ENCODE results near the gene LST1.

LST1 gene

DNA sequence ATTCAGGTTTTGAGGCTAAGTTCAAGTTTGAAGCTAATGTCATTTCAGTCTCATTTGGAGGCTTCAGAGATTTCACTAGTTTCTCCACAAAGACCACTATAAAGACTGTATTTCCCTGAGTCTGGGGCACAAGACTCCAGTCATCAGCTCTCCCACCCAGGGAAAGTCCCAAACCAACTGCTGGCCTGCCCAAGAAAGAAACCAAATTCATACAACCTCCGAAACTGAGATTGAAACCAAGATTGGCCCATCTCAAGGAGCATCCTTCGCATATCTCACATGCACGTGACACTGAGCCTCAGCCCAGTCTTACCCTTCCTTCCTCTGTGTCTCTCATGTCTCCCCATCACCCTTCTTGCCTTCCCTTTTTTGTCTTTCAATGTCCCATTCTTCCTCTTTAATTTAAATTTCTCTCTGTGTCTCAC is 17.5 kb upstream of the LST1 start:
- TF ChIP-seq, protein P1, sequence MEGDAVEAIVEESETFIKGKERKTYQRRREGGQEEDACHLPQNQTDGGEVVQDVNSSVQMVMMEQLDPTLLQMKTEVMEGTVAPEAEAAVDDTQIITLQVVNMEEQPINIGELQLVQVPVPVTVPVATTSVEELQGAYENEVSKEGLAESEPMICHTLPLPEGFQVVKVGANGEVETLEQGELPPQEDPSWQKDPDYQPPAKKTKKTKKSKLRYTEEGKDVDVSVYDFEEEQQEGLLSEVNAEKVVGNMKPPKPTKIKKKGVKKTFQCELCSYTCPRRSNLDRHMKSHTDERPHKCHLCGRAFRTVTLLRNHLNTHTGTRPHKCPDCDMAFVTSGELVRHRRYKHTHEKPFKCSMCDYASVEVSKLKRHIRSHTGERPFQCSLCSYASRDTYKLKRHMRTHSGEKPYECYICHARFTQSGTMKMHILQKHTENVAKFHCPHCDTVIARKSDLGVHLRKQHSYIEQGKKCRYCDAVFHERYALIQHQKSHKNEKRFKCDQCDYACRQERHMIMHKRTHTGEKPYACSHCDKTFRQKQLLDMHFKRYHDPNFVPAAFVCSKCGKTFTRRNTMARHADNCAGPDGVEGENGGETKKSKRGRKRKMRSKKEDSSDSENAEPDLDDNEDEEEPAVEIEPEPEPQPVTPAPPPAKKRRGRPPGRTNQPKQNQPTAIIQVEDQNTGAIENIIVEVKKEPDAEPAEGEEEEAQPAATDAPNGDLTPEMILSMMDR (conservative IDR thresholded peaks at IDR 0.05) = no peak
- TF ChIP-seq ZFX (IDR thresholded peaks at IDR 0.05) = no peak
- no peak overlapping the region for H3K27ac ChIP-seq

DNA sequence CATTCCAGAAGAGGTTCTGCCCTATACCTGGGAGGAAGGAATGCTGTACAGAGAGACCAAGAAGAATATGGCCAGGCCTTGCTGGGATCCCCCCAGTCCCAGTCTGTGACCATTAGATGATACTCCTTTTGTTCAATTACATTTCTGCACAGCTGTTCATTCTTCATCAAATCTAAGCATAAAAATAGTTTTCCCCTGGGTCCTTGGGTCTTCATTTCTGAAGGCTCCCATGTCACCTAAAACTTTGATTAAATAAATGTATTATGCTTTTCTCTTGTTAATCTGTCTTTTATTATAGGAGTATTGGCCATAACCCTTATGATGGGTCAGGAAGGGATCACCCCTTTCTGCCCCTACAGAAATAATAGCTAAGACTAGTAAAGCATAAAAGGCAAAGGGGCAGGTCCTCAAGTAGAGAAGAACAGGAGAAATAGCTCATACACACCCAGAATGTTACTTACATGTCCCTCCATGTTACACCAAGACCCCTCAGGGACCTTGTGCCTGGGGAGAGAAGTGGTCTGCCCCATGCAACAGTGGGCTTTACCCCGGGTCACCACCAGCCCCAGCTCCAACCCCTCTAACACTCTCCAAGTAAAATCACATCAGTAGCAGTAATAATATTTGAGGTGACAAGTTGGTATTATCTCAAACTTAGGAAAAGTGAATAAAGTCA is 16.1 kb upstream of the LST1 start:
- TF ChIP-seq ZFX (IDR thresholded peaks at IDR 0.05) = no peak
- TF ChIP-seq, protein P1 (conservative IDR thresholded peaks at IDR 0.05) = no peak
- H3K27ac ChIP-seq = no peak overlapping the region

DNA sequence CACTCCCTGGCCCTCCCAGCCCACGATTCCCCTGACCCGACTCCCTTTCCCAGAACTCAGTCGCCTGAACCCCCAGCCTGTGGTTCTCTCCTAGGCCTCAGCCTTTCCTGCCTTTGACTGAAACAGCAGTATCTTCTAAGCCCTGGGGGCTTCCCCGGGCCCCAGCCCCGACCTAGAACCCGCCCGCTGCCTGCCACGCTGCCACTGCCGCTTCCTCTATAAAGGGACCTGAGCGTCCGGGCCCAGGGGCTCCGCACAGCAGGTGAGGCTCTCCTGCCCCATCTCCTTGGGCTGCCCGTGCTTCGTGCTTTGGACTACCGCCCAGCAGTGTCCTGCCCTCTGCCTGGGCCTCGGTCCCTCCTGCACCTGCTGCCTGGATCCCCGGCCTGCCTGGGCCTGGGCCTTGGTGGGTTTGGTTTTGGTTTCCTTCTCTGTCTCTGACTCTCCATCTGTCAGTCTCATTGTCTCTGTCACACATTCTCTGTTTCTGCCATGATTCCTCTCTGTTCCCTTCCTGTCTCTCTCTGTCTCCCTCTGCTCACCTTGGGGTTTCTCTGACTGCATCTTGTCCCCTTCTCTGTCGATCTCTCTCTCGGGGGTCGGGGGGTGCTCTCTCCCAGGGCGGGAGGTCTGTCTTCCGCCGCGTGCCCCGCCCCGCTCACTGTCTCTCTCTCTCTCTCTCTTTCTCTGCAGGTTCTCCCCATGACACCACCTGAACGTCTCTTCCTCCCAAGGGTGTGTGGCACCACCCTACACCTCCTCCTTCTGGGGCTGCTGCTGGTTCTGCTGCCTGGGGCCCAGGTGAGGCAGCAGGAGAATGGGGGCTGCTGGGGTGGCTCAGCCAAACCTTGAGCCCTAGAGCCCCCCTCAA is 13.8 kb upstream of the LST1 start, which contains the start of gene LTA:
Gene LTA (plus strand): TSS at position 249 of the 871 bp plus-strand sequence. CDS start 454 bp downstream, at position 703.
- no peak for TF ChIP-seq ZFX (IDR thresholded peaks at IDR 0.05)
- TF ChIP-seq, protein P1 (conservative IDR thresholded peaks at IDR 0.05) = no peak
- H3K27ac ChIP-seq = no peak within 1 kb of the TSS

DNA sequence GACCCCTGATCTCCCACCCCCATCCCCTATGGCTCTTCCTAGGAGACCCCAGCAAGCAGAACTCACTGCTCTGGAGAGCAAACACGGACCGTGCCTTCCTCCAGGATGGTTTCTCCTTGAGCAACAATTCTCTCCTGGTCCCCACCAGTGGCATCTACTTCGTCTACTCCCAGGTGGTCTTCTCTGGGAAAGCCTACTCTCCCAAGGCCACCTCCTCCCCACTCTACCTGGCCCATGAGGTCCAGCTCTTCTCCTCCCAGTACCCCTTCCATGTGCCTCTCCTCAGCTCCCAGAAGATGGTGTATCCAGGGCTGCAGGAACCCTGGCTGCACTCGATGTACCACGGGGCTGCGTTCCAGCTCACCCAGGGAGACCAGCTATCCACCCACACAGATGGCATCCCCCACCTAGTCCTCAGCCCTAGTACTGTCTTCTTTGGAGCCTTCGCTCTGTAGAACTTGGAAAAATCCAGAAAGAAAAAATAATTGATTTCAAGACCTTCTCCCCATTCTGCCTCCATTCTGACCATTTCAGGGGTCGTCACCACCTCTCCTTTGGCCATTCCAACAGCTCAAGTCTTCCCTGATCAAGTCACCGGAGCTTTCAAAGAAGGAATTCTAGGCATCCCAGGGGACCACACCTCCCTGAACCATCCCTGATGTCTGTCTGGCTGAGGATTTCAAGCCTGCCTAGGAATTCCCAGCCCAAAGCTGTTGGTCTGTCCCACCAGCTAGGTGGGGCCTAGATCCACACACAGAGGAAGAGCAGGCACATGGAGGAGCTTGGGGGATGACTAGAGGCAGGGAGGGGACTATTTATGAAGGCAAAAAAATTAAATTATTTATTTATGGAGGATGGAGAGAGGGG is 12.6 kb upstream of the LST1 start:
- no peak for TF ChIP-seq ZFX (IDR thresholded peaks at IDR 0.05)
- TF ChIP-seq, protein P1 (conservative IDR thresholded peaks at IDR 0.05) = no peak
- no peak overlapping the region for H3K27ac ChIP-seq

DNA sequence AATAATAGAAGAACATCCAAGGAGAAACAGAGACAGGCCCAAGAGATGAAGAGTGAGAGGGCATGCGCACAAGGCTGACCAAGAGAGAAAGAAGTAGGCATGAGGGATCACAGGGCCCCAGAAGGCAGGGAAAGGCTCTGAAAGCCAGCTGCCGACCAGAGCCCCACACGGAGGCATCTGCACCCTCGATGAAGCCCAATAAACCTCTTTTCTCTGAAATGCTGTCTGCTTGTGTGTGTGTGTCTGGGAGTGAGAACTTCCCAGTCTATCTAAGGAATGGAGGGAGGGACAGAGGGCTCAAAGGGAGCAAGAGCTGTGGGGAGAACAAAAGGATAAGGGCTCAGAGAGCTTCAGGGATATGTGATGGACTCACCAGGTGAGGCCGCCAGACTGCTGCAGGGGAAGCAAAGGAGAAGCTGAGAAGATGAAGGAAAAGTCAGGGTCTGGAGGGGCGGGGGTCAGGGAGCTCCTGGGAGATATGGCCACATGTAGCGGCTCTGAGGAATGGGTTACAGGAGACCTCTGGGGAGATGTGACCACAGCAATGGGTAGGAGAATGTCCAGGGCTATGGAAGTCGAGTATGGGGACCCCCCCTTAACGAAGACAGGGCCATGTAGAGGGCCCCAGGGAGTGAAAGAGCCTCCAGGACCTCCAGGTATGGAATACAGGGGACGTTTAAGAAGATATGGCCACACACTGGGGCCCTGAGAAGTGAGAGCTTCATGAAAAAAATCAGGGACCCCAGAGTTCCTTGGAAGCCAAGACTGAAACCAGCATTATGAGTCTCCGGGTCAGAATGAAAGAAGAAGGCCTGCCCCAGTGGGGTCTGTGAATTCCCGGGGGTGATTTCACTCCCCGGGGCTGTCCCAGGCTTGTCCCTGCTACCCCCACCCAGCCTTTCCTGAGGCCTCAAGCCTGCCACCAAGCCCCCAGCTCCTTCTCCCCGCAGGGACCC is 11.7 kb upstream of the LST1 start:
- no peak for TF ChIP-seq ZFX (IDR thresholded peaks at IDR 0.05)
- TF ChIP-seq, protein P1 (conservative IDR thresholded peaks at IDR 0.05) = no peak
- H3K27ac ChIP-seq = no peak overlapping the region

DNA sequence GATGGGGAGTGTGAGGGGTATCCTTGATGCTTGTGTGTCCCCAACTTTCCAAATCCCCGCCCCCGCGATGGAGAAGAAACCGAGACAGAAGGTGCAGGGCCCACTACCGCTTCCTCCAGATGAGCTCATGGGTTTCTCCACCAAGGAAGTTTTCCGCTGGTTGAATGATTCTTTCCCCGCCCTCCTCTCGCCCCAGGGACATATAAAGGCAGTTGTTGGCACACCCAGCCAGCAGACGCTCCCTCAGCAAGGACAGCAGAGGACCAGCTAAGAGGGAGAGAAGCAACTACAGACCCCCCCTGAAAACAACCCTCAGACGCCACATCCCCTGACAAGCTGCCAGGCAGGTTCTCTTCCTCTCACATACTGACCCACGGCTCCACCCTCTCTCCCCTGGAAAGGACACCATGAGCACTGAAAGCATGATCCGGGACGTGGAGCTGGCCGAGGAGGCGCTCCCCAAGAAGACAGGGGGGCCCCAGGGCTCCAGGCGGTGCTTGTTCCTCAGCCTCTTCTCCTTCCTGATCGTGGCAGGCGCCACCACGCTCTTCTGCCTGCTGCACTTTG is 10.7 kb upstream of the LST1 start, which contains the start of gene TNF:
Gene TNF (plus strand): TSS at position 231 of the 567 bp plus-strand sequence. CDS start 177 bp downstream, at position 408.
- no peak within 1 kb of the TSS for H3K27ac ChIP-seq
- TF ChIP-seq, protein P1 (conservative IDR thresholded peaks at IDR 0.05) = no peak
- no peak for TF ChIP-seq ZFX (IDR thresholded peaks at IDR 0.05)
